HG03520 (cell line): Measurements from ENCODE around the gene PGA3.
"Not testable (repeated sequence)": the region's sequence is repeated elsewhere in the genome, so short reads cannot be mapped to it uniquely, and the experiment has no call there.

ENCODE experiments used
- ATAC-seq: cut with Tn5 transposase; IDR thresholded peaks from one replicate; pipeline ENCODE4 v1.9.1; 2021; ENCODE audit warnings: mild to moderate bottlenecking, moderate library complexity; ENCODE audit not compliant: unreplicated experiment

PGA3 gene

GRCh38 chr11:61170566-61170965, 32.7 kb upstream of the PGA3 start:
- no peak for ATAC-seq

GRCh38 chr11:61171907-61172306, 31.4 kb upstream of the PGA3 start:
- no peak for ATAC-seq

DNA sequence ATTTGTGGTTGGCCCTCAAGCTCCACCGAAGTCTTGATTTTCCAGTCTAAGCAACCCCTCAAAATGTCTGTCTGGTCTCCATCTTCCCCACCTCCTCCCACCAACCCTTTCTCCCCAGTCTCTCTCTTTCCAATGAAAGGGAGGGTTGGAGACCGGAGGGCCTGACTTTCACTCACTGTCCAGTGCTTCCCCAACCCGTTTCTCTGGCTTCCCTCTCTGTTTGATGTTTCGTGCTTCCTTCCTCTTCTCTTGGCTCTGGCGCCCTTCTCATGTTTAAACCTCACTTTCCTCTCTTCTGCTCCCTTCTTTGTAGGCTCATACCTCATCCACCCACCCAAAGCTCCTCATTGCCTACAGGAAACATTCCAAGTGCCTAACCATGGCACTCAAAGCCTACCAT, 31.0 kb upstream of the PGA3 start:
- no peak for ATAC-seq

DNA sequence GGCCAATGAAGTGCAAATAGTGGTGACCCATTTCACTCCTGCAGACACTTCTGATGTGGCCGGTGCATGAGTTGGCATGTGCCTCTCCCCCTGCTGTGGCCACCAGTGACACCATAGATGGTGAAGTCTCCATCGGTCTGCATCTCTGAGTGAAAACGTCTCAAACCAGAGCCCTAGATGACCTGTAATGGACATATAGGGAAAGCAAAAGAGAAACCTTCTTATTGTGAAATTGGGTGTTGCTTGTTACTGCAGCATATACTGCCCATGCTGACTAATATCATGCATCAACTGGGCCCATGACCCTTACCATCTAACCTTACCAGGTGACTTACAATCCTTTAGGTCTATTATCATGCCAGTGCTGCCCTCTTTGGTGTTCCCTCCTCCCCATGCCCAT, 30.4 kb upstream of the PGA3 start:
- no peak for ATAC-seq

GRCh38 chr11:61173456-61173855, 29.9 kb upstream of the PGA3 start:
- ATAC-seq, result no peak

GRCh38 chr11:61174273-61174672, 29.0 kb upstream of the PGA3 start:
- ATAC-seq, result no peak

- ATAC-seq, result no peak
Observed at GRCh38 chr11:61174949-61175348, 28.4 kb upstream of the PGA3 start.

- no peak for ATAC-seq
Observed at GRCh38 chr11:61176446-61176845, 26.9 kb upstream of the PGA3 start.

- ATAC-seq, result not testable (repeated sequence)
Observed at GRCh38 chr11:61180205-61180604, 23.1 kb upstream of the PGA3 start.

GRCh38 chr11:61181489-61181888, 21.8 kb upstream of the PGA3 start:
- no peak for ATAC-seq

DNA sequence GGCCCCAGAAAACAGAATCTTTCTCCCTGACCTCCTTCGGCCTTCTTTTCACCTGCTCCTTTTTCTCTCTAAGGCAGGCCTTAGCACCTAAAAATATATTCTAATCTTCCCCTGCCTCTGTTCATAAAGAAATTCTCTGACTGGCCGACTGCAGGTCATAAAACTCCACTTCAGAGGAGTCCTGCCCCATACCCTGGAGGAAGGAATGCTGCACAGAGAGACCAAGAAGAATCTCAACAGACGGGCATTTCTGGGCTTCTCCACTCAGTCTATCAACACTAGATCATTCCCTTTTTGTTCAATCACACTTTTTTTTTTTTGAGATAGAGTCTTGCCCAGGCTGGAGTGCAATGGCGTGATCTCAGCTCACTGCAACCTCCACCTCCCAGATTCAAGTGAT, 19.7 kb upstream of the PGA3 start:
- no peak for ATAC-seq

GRCh38 chr11:61186504-61186903, 16.8 kb upstream of the PGA3 start:
- no peak for ATAC-seq

DNA sequence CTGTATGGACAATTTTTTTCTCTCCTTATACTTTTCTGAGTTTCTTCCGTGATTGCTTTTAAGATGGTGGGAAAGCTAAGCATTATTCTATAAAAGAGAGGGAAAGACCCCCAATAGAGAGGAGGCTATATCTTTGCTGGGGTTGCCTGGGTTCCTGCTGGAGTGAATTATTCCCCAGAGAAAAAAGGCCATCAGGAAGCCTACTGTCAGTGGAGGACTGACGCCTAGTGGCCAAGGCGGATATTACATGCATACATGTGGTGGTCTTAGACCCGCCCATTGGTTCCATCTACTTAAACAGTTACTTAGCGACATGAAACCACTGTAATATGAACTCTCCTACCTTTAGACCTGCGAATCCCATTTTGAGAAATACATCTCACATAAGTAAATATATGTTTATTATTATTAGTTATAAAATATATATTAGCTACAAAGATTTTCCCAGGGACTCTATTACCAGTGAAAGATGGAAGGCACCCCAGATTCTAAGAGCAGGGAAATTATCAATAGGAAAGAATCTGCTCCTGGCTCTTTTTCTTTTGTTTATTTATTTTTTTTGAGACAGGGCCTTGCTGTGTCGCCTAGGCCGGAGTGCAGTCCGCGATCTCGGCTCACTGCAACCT, 15.7 kb upstream of the PGA3 start:
- peak; percentile 51 for ATAC-seq

DNA sequence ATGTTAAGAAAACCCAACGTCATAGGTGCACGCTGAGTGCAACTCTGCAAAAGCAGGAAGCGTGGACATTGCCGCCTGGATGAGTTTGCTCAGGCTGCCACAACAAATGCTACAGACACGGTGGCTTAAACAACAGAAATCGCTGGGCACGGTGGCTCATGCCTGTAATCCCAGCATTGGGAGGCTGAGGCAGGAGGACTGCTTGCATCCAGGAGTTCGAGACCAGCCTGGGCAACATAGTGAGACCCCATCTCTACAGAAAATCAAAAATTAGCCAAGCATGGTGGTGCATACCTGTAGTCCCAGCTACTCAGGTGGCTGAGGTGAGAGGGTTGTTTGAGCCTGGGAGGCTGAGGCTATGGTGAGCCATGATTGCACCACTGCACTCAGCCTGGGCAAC, 13.4 kb upstream of the PGA3 start:
- ATAC-seq, result no peak

DNA sequence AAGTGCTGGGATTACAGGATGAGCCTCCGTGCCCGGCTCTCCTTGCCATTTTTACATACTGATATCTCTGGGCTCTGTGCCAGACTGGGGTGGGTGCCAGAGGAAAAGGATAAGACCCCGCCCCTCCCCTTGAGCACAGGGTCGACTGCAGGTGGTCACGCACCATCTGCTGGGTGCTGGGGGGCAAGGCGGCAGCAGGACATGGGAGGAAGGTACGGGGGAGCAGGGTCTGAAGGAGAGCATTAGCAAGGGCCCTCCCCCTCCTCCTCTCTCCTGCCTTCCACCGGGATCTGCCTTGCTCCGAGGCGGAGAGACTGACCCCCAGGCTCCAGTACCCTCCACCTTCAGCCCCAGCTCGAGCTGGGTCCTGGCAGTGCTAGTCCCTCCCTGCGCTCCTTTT, 9.7 kb upstream of the PGA3 start:
- ATAC-seq, result no peak

GRCh38 chr11:61194169-61194671, 9.1 kb upstream of the PGA3 start:
- ATAC-seq, result no peak

DNA sequence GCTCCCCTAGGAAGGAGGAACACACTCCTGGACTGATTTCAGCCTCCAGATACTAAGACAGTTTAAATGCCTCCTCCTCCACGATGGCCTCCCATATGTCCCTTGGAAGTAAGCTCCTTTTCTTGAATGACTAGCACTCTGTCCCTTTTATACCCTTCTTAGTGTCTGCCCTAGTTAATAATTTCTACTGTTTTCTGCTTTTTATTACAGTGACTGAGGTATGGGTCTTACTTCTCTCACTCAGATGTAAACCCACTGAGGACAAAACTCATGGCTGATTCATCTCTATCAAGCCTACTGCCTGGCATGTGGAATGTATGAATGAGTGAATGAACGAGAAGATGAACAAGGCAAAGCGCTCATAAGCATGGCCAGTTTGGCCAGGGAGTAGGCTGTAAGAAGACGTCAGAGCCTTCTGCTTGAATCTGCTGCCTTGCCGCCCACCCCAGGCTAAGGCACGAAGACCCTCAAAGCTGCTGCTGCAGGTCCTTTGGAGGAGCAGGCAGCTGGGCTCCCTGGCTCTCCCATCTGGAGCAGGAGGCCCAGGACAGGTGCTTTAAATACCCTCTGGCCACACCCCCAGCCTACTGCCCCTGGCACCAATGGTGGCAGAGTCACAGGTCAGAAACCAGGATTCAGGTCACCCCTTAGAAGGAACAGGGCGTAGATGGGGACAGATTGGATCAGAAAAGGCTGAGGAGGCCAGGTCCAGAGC, 8.2 kb upstream of the PGA3 start:
- no peak for ATAC-seq

DNA sequence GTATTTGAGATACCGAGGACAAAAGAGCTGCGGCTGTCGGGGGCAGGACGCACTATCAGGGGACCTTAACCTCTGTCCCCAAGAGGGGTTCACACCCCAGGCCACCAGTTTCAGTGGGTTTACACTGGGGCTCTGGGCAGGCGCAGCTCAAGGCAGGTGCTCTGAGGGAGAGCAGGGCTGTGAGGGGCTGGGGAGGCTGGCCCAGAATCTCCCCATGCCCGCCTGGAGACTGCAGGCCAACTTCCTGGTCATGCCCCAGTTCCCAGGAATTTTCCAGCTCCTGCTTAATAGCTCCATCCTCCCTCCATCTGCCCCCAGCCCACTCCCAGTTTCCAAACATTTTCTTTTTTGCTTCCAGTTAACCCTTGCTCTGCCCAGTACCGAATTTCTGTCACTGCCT, 7.6 kb upstream of the PGA3 start:
- no peak for ATAC-seq

DNA sequence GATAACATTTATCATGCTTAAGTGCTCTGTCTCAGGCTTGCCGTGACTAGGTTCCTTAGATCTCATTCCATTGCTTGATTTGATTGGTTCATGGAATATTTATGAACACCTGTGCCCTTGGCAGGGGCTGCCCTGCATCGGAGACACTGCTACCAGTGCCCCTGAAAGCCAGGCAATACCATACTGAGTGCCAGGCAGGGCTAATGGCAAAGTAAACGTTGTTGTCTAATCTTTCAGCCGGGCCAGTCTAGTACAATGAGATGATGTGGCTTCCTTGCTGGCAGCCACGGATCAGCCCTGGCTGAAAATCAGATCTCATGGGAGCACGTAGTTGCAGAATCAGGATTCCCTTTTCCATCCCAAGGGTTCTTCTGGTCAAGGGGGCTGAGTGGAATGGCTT, 5.0 kb upstream of the PGA3 start:
- no peak for ATAC-seq

DNA sequence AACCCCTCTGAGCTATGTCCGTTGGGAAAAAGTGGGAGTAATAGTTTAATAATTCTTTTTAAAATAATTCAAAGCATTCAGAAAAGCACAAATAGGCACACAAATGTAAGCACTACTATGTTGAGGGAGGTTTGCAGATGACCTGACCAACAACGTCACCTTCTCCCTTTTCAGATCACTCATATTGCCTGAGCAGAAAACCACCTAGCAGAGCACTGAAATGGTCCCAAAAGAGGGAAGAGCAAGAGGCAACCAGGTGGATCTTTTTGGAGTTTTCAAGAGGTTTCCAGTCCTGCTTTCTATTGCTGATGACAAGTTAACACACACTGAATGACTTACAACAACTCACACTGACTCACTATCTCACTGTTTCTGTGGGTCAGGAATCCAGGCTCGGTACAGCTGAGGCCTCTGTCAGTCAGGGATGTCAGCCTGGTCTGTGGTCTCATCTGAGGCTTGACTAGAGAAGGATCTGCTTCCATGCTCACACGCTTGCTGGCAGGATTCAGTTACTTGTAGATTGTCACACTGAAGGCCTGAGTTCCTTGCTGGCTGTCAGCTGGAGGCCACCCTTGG, 4.3 kb upstream of the PGA3 start:
- no peak for ATAC-seq

- ATAC-seq, result no peak
Observed at GRCh38 chr11:61201476-61201875, 1.8 kb upstream of the PGA3 start.

- ATAC-seq, result not testable (repeated sequence)
Observed at GRCh38 chr11:61203873-61204272, 558 bp downstream of the PGA3 start.
